Lung (tissue), 12 donors: ENCODE measurements around the gene OR1F1. TPM values are rescaled to one million over a fixed set of nuclear protein-coding genes. Genes with fewer than 3 reads are reported as not detected.

Experiments used
- ATAC-seq: fragments of 200-7000 bp; cut with Tn5 transposase; one replicate; pipeline ENCODE4 v1.9.1; 2020; ENCODE audit warnings: moderate number of reproducible peaks; ENCODE audit not compliant: insufficient read depth, low FRiP score
- DNase-seq, 3 donors: peaks; one replicate each; pipeline ENCODE4 v3.0.0-alpha.2; 2013 to 2017
- H3K27ac ChIP-seq, 2 donors: one replicate each; pipeline ENCODE4 v1.5.1; 2013; ENCODE audit warnings: mild to moderate bottlenecking in 2 of 2, moderate library complexity in 2 of 2, control low read depth in 1 of 2, inconsistent platforms in 1 of 2, low read depth in 1 of 2, low read length in 1 of 2
- H3K27me3 ChIP-seq, 3 donors: one replicate each; pipeline ENCODE4 v1.5.1; 2013; ENCODE audit warnings: low read length in 2 of 3; ENCODE audit not compliant: control insufficient read depth in 3 of 3, insufficient read depth in 3 of 3
- H3K36me3 ChIP-seq, 4 donors: one replicate each; pipeline ENCODE4 v1.5.1; 2013; ENCODE audit warnings: low read length in 4 of 4, mild to moderate bottlenecking in 1 of 4, moderate library complexity in 1 of 4; ENCODE audit not compliant: control insufficient read depth in 4 of 4, insufficient read depth in 4 of 4
- H3K4me1 ChIP-seq, 5 donors: one replicate each; pipeline ENCODE4 v1.5.1; 2013; ENCODE audit warnings: low read length in 5 of 5, mild to moderate bottlenecking in 2 of 5, moderate library complexity in 1 of 5; ENCODE audit not compliant: control insufficient read depth in 5 of 5, insufficient read depth in 5 of 5
- H3K4me3 ChIP-seq: one replicate; pipeline ENCODE4 v1.5.1; 2013; ENCODE audit warnings: mild to moderate bottlenecking, control low read depth, moderate library complexity
- H3K9ac ChIP-seq, 2 donors: one replicate each; pipeline ENCODE4 v1.5.1; 2013; ENCODE audit warnings: low read length in 2 of 2, control low read depth in 1 of 2; ENCODE audit not compliant: insufficient read depth in 1 of 2
- H3K9me3 ChIP-seq, 4 donors: one replicate each; pipeline ENCODE4 v1.5.1; 2013; ENCODE audit warnings: low read length in 3 of 4, mild to moderate bottlenecking in 1 of 4, moderate library complexity in 1 of 4; ENCODE audit not compliant: control insufficient read depth in 4 of 4, insufficient read depth in 3 of 4
- CTCF ChIP-seq: IDR thresholded peaks from 2 replicates; pipeline ENCODE4 v1.5.1; 2012; ENCODE audit warnings: mild to moderate bottlenecking; ENCODE audit errors: control extremely low read depth, extremely low read depth
- WGBS, 2 donors: extraction: QIAGEN DNeasy Blood & Tissue Kit; methylation state at CpG; one replicate each; pipeline ENCODE4 v1.1.7; 2013; 5-methylcytosine and 5-hydroxymethylcytosine counted together
- polyA plus RNA-seq, 2 donors: library from polyadenylated mRNA; stranded (reverse); fragments of 200-250 nt; gene quantifications; one replicate each; pipeline ENCODE4 v1.2.1, GENCODE V29; 2013
- total RNA-seq, 2 donors: library from RNA; depleted of rRNA in 1 of 2; stranded (reverse); fragments of >200 nt in 1 of 2; gene quantifications; one replicate each; pipeline ENCODE4 v1.2.1, GENCODE V29; 2014 to 2021
- donor health status: control.
- donor health status: control.
- donor health status: Bipolar disorder and iron deficiency.
- donor health status: healthy.
- donor health status: DM: yes; HTN: yes; CAD: no.

OR1F1 gene
- total and polyA plus RNA-seq, 4 donors = not detected

GRCh38 chr16:3192476-3193019 is 4.5 kb downstream of the OR1F1 start:
- peaks cover 6 to 89% (median 76%) of the 10 kb centered on the region in 3 donors for H3K27me3 ChIP-seq
- no peak for ATAC-seq
- WGBS, 2 donors = 35% methylated on average over 36 of the region's 36 CpGs

GRCh38 chr16:3193221-3194212 is 5.5 kb downstream of the OR1F1 start:
- Histone ChIP-seq H3K4me1 (peaks cover 0 to 9% (median 0%) of the 10 kb centered on the region in 5 donors), H3K9ac (no peak overlapping the region), H3K27ac (no peak overlapping the region), H3K36me3 (no peaks in the 10 kb centered on the region), H3K4me3 (no peak overlapping the region), H3K27me3 (peaks cover 6 to 81% (median 69%) of the 10 kb centered on the region in 3 donors), H3K9me3 (peaks cover 0 to 18% (median 0%) of the 10 kb centered on the region in 4 donors)
- TF ChIP-seq CTCF = no peak
- 64 to 67% methylated on average over 49 of the region's 49 CpGs for WGBS, 2 donors
- ATAC-seq (no peak), DNase-seq (no peak)

More at GRCh38 chr16:3192476-3193019, 4.5 kb downstream of the OR1F1 start:
- Histone ChIP-seq H3K4me1 (peaks cover 0 to 13% (median 0%) of the 10 kb centered on the region in 5 donors), H3K27ac (no peak overlapping the region), H3K36me3 (no peaks in the 10 kb centered on the region), H3K4me3 (no peak overlapping the region), H3K9me3 (peaks cover 0 to 19% (median 0%) of the 10 kb centered on the region in 4 donors), H3K9ac (no peak overlapping the region)
- TF ChIP-seq CTCF = no peak
- no peak for DNase-seq

- DNase-seq = no peak
- Histone ChIP-seq H3K27ac (no peak overlapping the region), H3K27me3 (peaks cover 6 to 68% (median 57%) of the 10 kb centered on the region in 3 donors), H3K4me1 (peaks cover 0 to 1% (median 0%) of the 10 kb centered on the region in 5 donors), H3K36me3 (no peaks in the 10 kb centered on the region), H3K4me3 (no peak overlapping the region), H3K9me3 (peaks cover 0 to 15% (median 0%) of the 10 kb centered on the region in 4 donors), H3K9ac (no peak overlapping the region)
- WGBS, 2 donors = 77 to 85% methylated on average over 20 of the region's 20 CpGs
- no peak for ATAC-seq
- TF ChIP-seq CTCF = no peak
Observed at GRCh38 chr16:3194792-3195191, 6.8 kb downstream of the OR1F1 start.
